Astrocyte of the spinal cord (primary cell): ENCODE measurements around the gene RAE1.

Experiments
- DNase-seq: peaks from one replicate; pipeline ENCODE4 v3.0.0; 2011; ENCODE audit warnings: low read depth, low spot score
- H3K4me3 ChIP-seq: 2 replicates; pipeline ENCODE4 v1.5.1; 2011; ENCODE audit warnings: low read depth, mild to moderate bottlenecking, low read length, moderate library complexity
- CTCF ChIP-seq: IDR thresholded peaks from 2 replicates; pipeline ENCODE4 v1.5.1; 2012; ENCODE audit warnings: low read depth, mild to moderate bottlenecking, low read length, inconsistent platforms
- in situ Hi-C: cut with HindIII; loops from 2 replicates; pipeline ENCODE4 v1.10.0; 2017; ENCODE audit warnings: low sequenced_read_pairs

Gene RAE1

GRCh38 chr20:57375652-57376230, 24.7 kb downstream of the RAE1 start:
- no peak for DNase-seq
- no peak overlapping the region for H3K4me3 ChIP-seq
- no peak for TF ChIP-seq CTCF
- in situ Hi-C loops = no loop called here

DNA sequence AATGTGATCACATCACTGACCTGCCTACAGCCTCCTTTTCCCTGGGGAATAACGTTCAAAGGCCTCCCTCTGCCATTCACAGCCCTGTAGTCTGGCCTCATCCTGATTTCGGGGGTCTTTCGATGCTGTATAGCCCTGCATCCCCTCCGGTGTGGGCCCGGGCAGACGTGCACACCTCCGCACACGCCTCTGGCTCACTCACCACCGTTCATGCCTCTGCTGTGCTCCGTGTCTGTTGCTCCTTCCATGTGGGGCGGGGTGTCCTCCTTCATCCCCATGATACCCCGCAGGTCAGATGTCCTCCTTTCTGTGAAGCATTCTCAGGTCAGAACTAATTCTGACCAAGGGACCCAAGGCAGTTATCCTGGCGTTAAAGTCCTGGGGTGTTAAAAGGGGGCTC, 26.3 kb downstream of the RAE1 start:
- no peak for DNase-seq
- in situ Hi-C loops = no loop called here
- H3K4me3 ChIP-seq = no peak overlapping the region
- no peak for TF ChIP-seq CTCF

DNA sequence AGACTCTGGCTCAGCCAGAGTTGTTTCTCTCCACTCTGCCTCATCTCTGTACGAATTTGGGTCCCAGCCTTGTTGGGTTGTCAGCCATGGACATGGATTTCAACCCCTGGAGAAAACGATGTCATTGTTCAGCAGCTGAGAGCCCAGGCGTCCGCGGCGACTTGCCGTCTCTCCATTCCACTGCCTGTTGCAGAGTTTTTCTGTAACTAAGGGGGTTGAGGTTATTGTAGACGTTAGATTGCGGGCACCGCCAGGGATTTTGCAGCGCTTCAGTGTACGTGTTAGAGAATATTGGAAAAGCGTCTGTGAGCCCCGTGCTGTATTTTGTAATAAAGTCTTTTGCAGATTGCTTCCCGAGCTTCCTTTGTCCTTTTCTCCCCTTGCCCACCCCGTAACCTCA, 27.1 kb downstream of the RAE1 start:
- in situ Hi-C loops = no loop called here
- no peak for TF ChIP-seq CTCF
- DNase-seq = no peak
- H3K4me3 ChIP-seq = no peak overlapping the region

GRCh38 chr20:57378646-57379262, 27.7 kb downstream of the RAE1 start:
- no peak overlapping the region for H3K4me3 ChIP-seq
- no peak for DNase-seq
- in situ Hi-C loops = no loop called here
- no peak for TF ChIP-seq CTCF

DNA sequence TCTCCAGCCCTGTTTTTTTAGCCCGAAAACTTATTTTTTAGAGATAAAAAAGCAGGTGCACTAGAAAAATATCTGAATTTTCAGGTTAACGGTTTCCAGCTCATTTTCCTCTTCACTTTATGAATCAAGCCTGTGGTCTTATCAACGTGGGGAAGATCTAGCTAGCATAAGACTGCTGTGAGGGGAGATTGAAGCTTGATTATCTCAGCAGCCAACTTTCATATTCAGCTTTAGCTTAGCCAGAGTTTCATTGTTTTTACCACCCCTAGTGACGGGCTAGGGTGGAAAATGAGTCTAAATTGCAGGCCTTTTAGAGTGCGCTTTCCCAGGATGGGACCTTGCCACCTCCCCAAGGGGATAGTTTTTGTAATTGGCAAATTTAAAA, 28.2 kb downstream of the RAE1 start:
- in situ Hi-C loops = no loop called here
- no peak overlapping the region for H3K4me3 ChIP-seq
- no peak for DNase-seq

DNA sequence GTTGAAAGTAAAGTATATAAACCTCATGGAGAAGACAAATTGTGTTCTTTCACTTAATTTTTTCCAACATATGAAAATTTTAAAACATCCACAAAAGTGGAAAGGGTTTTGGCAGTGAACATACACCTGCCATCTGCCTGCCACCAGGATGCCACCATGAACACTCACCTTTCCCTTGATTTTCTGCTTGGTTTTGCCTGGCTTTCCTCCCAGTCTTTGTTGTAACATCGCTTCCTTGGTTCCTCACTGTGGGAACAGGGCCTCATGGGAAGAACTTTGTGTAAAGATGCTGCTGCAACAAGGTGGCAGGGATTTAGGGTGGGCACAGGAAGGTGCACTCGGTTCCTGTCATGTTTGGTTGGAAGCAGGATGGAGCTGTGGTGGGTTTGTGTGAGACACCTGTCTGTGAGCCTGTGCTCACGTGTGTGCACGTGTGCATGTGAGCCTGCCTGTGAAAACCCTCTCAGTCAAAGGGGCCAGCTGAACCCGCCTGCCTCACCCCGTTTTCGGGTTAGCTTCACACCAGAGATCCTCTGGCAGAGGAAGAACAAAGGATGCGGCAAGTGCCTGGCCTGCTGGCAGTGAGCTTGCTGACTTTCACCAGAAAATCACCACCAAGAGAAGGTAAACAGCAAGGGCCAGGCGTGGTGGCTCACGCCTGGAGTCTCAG, 29.2 kb downstream of the RAE1 start:
- H3K4me3 ChIP-seq = no peak overlapping the region
- TF ChIP-seq CTCF = no peak
- no peak for DNase-seq
- in situ Hi-C loops = no loop called here

More for the DNA sequence above, 28.2 kb downstream of the RAE1 start:
- TF ChIP-seq CTCF = no peak
